HG02973 (cell line): Measurements from ENCODE around the gene GSN.

Experiments used
- ATAC-seq: cut with Tn5 transposase; IDR thresholded peaks from one replicate; pipeline ENCODE4 v1.9.1; 2021; ENCODE audit warnings: moderate library complexity; ENCODE audit not compliant: unreplicated experiment

GSN gene

GRCh38 chr9:121242959-121243346 is 25.0 kb upstream of the GSN start:
- ATAC-seq, result no peak

- ATAC-seq, result no peak
Observed at GRCh38 chr9:121246821-121247561, 21.0 kb upstream of the GSN start.

- no peak for ATAC-seq
Observed at GRCh38 chr9:121249563-121249962, 18.4 kb upstream of the GSN start.

GRCh38 chr9:121252104-121252851 is 15.7 kb upstream of the GSN start:
- no peak for ATAC-seq

GRCh38 chr9:121253162-121253561 is 14.8 kb upstream of the GSN start:
- ATAC-seq, result no peak

- no peak for ATAC-seq
Observed at GRCh38 chr9:121253821-121254501, 14.0 kb upstream of the GSN start.

GRCh38 chr9:121259498-121259897 is 8.5 kb upstream of the GSN start:
- ATAC-seq, result no peak

- no peak for ATAC-seq
Observed at GRCh38 chr9:121259935-121260334, 8.0 kb upstream of the GSN start.

- ATAC-seq, result no peak
Observed at GRCh38 chr9:121260457-121261106, 7.4 kb upstream of the GSN start.

GRCh38 chr9:121261107-121261460 is 6.9 kb upstream of the GSN start:
- ATAC-seq, result no peak

GRCh38 chr9:121261755-121262154 is 6.2 kb upstream of the GSN start:
- no peak for ATAC-seq

- ATAC-seq, result no peak
Observed at GRCh38 chr9:121262423-121262822, 5.5 kb upstream of the GSN start.

GRCh38 chr9:121262953-121263352 is 5.0 kb upstream of the GSN start:
- ATAC-seq, result no peak

GRCh38 chr9:121266356-121266755 is 1.6 kb upstream of the GSN start:
- ATAC-seq, result no peak

- ATAC-seq, result no peak
Observed at GRCh38 chr9:121266906-121267650, 884 bp upstream of the GSN start.

GRCh38 chr9:121268598-121268850 is 562 bp downstream of the GSN start:
- peak; percentile 25 for ATAC-seq

GRCh38 chr9:121268851-121269641 is 1.1 kb downstream of the GSN start:
- ATAC-seq, result no peak

GRCh38 chr9:121269642-121270254 is 1.8 kb downstream of the GSN start:
- no peak for ATAC-seq

GRCh38 chr9:121271368-121272341 is 3.7 kb downstream of the GSN start:
- no peak for ATAC-seq
